Measurements from ENCODE around the gene RBMX. TPM values are rescaled to one million over a fixed set of nuclear protein-coding genes. Genes with fewer than 3 reads are reported as not detected.
"Not testable (repeated sequence)": the region's sequence is repeated elsewhere in the genome, so short reads cannot be mapped to it uniquely, and the experiment has no call there.

The RBMX gene
- total RNA-seq, 2 donors from 2014 or later: 127 to 176 TPM

GRCh38 chrX:136899221-136899620 is 18.7 kb upstream of the RBMX start:
- H3K27ac ChIP-seq: no peak overlapping the region
- no peak overlapping the region for H3K4me3 ChIP-seq
- DNase-seq (ENCODE audit: low spot score): no peak
- no peaks in the 10 kb centered on the region for H3K4me1 ChIP-seq
- no peaks in the 10 kb centered on the region for H3K36me3 ChIP-seq
- no peaks in the 10 kb centered on the region for H3K9me3 ChIP-seq
- TF ChIP-seq CTCF (IDR thresholded peaks at IDR 0.05): no peak
- H3K27me3 ChIP-seq: no peaks in the 10 kb centered on the region

- not testable (repeated sequence) for DNase-seq (ENCODE audit: low spot score); H3K36me3 ChIP-seq; H3K4me3 ChIP-seq; H3K9me3 ChIP-seq; H3K27me3 ChIP-seq; H3K27ac ChIP-seq; H3K4me1 ChIP-seq
Measured at GRCh38 chrX:136898752-136899151, 18.2 kb upstream of the RBMX start.

GRCh38 chrX:136896121-136896914 is 15.8 kb upstream of the RBMX start:
- Histone ChIP-seq H3K27ac (no peak overlapping the region), H3K36me3 (no peaks in the 10 kb centered on the region), H3K4me1 (no peaks in the 10 kb centered on the region), H3K4me3 (no peak overlapping the region), H3K9me3 (no peaks in the 10 kb centered on the region), H3K27me3 (no peaks in the 10 kb centered on the region)
- no peak for DNase-seq (ENCODE audit: low spot score)
- TF ChIP-seq CTCF (IDR thresholded peaks at IDR 0.05): no peak

GRCh38 chrX:136892412-136892811 is 11.9 kb upstream of the RBMX start:
- H3K9me3 ChIP-seq: no peaks in the 10 kb centered on the region
- DNase-seq (ENCODE audit: low spot score): no peak
- TF ChIP-seq CTCF (IDR thresholded peaks at IDR 0.05): no peak
- no peak overlapping the region for H3K4me3 ChIP-seq
- H3K27me3 ChIP-seq: no peaks in the 10 kb centered on the region
- no peaks in the 10 kb centered on the region for H3K36me3 ChIP-seq
- H3K4me1 ChIP-seq: no peaks in the 10 kb centered on the region
- no peak overlapping the region for H3K27ac ChIP-seq

DNA sequence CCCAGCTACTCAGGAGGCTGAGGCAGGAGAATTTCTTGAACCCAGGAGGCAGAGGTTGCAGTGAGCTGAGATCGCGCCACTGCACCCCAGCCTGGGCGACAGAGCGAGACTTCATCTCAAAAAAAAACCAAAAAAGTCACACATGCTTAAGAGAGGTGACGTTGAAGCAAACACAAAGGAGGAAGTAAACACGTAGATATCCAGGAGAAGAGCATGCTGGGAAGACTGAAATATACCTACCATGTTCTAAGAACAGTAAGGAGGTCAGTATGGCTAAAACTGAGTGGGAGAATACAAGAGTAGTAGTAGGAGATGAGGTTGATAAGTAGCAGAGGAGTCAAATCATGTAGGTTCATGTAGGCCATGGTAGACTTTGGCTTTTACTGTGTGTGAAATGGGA is 10.1 kb upstream of the RBMX start:
- H3K9me3 ChIP-seq; H3K36me3 ChIP-seq; H3K4me1 ChIP-seq; DNase-seq (ENCODE audit: low spot score); H3K27me3 ChIP-seq; H3K4me3 ChIP-seq; H3K27ac ChIP-seq: not testable (repeated sequence)

GRCh38 chrX:136889269-136889668 is 8.7 kb upstream of the RBMX start:
- Histone ChIP-seq H3K27ac (no peak overlapping the region), H3K27me3 (no peaks in the 10 kb centered on the region), H3K4me1 (no peaks in the 10 kb centered on the region), H3K9me3 (no peaks in the 10 kb centered on the region), H3K4me3 (no peak overlapping the region), H3K36me3 (no peaks in the 10 kb centered on the region)
- no peak for TF ChIP-seq CTCF (IDR thresholded peaks at IDR 0.05)
- no peak for DNase-seq (ENCODE audit: low spot score)

- DNase-seq (ENCODE audit: low spot score): no peak
- no peaks in the 10 kb centered on the region for H3K9me3 ChIP-seq
- no peak for TF ChIP-seq CTCF (IDR thresholded peaks at IDR 0.05)
- H3K4me3 ChIP-seq: peak overlapping the region; percentile 68 to 73
- peak overlapping the region; percentile 94 to 95 for H3K27ac ChIP-seq
- H3K4me1 ChIP-seq: no peaks in the 10 kb centered on the region
- H3K36me3 ChIP-seq: peaks cover 40% of the 10 kb centered on the region
- no peaks in the 10 kb centered on the region for H3K27me3 ChIP-seq
Measured at GRCh38 chrX:136880003-136880451, 498 bp downstream of the RBMX start.
